ENCODE results near the gene PRKCE. TPM values are rescaled to one million over a fixed set of nuclear protein-coding genes. Genes with fewer than 3 reads are reported as not detected.
A peak's percentile ranks its signal among the peaks of the same experiment; 100 is the strongest.

PRKCE gene
- polyA plus RNA-seq, 3 donors: 1.3 to 7.7 (median 2.3) TPM

DNA sequence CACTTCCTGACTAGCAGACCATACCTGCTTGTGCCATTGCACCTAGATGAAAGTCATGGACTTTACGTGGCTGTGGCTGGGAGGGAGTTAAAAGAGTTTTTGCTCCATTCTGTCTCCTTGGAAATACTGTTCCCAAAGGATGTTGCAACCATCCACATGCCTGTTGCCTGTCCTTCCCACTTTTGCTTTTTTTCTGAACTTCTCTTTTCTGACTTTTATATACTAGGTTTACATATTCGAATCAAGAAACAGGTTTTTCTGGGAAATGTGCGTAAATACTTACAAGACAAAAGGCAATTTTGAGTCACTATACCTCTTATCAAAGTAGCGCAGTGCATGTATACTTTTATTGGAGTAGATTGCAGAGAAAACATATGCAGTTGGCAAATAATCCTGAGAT, 244.8 kb downstream of the PRKCE start:
- Mint-ChIP-seq H3K9me3 (peaks cover 0 to 2% (median 0%) of the 10 kb centered on the region in 7 donors), H3K36me3 (peaks cover 0 to 7% of the 10 kb centered on the region in 2 donors), H3K27me3 (ENCODE audit: low read depth in 3 of 3) (no peaks in the 10 kb centered on the region), H3K4me3 (no peak overlapping the region), H3K4me1 (peaks cover 71% of the 10 kb centered on the region), H3K27ac (peak overlapping the region; percentile 8 to 83 (median 64))
- no peak overlapping the region for H2AFZ ChIP-seq (ENCODE audit: insufficient read depth, low read depth, low read length, poor library complexity, severe bottlenecking)
- H3K4me1 ChIP-seq (ENCODE audit: control insufficient read depth in 1 of 2, insufficient read depth in 2 of 2, low read length in 2 of 2): peaks cover 65 to 66% of the 10 kb centered on the region in 2 donors
- peak overlapping the region; percentile 29 for H3K4me2 ChIP-seq (replicated peaks; ENCODE audit: extremely low read depth, low read length, poor library complexity, severe bottlenecking)
- WGBS (ENCODE audit: insufficient coverage): no CpG with 5 or more reads among the region's 4 CpGs
- no peaks in the 10 kb centered on the region for H3K36me3 ChIP-seq (replicated peaks in 1 of 2; ENCODE audit: control insufficient read depth in 1 of 2, insufficient read depth in 2 of 2, low read length in 2 of 2)
- DNase-seq: no peak
- TF ChIP-seq, protein P1, sequence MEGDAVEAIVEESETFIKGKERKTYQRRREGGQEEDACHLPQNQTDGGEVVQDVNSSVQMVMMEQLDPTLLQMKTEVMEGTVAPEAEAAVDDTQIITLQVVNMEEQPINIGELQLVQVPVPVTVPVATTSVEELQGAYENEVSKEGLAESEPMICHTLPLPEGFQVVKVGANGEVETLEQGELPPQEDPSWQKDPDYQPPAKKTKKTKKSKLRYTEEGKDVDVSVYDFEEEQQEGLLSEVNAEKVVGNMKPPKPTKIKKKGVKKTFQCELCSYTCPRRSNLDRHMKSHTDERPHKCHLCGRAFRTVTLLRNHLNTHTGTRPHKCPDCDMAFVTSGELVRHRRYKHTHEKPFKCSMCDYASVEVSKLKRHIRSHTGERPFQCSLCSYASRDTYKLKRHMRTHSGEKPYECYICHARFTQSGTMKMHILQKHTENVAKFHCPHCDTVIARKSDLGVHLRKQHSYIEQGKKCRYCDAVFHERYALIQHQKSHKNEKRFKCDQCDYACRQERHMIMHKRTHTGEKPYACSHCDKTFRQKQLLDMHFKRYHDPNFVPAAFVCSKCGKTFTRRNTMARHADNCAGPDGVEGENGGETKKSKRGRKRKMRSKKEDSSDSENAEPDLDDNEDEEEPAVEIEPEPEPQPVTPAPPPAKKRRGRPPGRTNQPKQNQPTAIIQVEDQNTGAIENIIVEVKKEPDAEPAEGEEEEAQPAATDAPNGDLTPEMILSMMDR (IDR thresholded peaks at IDR 0.05): no peak
- H3K4me3 ChIP-seq (replicated peaks in 1 of 3; ENCODE audit: low read depth in 2 of 3, low read length in 3 of 3): no peak overlapping the region
- H3K27me3 ChIP-seq (ENCODE audit: control insufficient read depth in 2 of 2, insufficient read depth in 2 of 2, low read length in 2 of 2): no peaks in the 10 kb centered on the region
- H3K9ac ChIP-seq (ENCODE audit: insufficient read depth, low read length, poor library complexity, severe bottlenecking): no peak overlapping the region
- H3K27ac ChIP-seq (ENCODE audit: low read depth in 1 of 2, low read length in 2 of 2): peak overlapping the region in 1 of 2 donors; percentile 49
- H3K79me2 ChIP-seq (ENCODE audit: insufficient read depth, low read length): peaks cover 20% of the 10 kb centered on the region
- no peaks in the 10 kb centered on the region for H4K20me1 ChIP-seq (ENCODE audit: insufficient read depth, low read length)
- H3K9me3 ChIP-seq (replicated peaks in 1 of 2; ENCODE audit: control insufficient read depth in 1 of 2, insufficient read depth in 1 of 2, low read length in 2 of 2): no peaks in the 10 kb centered on the region
- intact Hi-C loops (cut with micrococcal nuclease): loop anchor here in 1 of 2 donors (5.0 to 10.0 kb wide), 2 partner anchors 36 to 122 kb away; no protein-coding TSS in a partner anchor

DNA sequence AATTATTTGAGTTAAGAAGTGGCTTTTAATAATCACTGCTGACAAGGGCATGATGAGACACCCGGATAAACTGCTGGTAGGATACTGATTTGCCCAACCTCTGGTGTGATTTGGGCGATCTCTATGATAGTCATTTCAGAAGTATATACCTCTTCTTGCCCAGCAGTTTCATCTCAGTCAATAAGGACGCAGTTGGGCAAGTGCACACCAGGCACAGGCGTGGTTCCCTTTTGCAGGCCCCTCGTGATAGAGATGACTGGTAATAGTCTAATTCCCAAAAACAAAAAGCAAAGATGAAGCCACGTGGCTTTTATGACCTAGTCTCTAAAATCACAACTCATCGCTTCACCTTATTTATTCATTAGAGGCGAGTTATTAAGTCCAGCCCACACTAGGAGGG, 246.4 kb downstream of the PRKCE start:
- Histone ChIP-seq H3K4me3 (replicated peaks in 1 of 3; ENCODE audit: low read depth in 2 of 3, low read length in 3 of 3) (no peak overlapping the region), H2AFZ (ENCODE audit: insufficient read depth, low read depth, low read length, poor library complexity, severe bottlenecking) (no peak overlapping the region), H4K20me1 (ENCODE audit: insufficient read depth, low read length) (no peaks in the 10 kb centered on the region), H3K27me3 (ENCODE audit: control insufficient read depth in 2 of 2, insufficient read depth in 2 of 2, low read length in 2 of 2) (no peaks in the 10 kb centered on the region), H3K9me3 (replicated peaks in 1 of 2; ENCODE audit: control insufficient read depth in 1 of 2, insufficient read depth in 1 of 2, low read length in 2 of 2) (no peaks in the 10 kb centered on the region), H3K36me3 (replicated peaks in 1 of 2; ENCODE audit: control insufficient read depth in 1 of 2, insufficient read depth in 2 of 2, low read length in 2 of 2) (no peaks in the 10 kb centered on the region), H3K4me2 (replicated peaks; ENCODE audit: extremely low read depth, low read length, poor library complexity, severe bottlenecking) (no peak overlapping the region), H3K4me1 (ENCODE audit: control insufficient read depth in 1 of 2, insufficient read depth in 2 of 2, low read length in 2 of 2) (peaks cover 53 to 58% of the 10 kb centered on the region in 2 donors), H3K27ac (ENCODE audit: low read depth in 1 of 2, low read length in 2 of 2) (peak overlapping the region in 1 of 2 donors; percentile 79), H3K9ac (ENCODE audit: insufficient read depth, low read length, poor library complexity, severe bottlenecking) (no peak overlapping the region), H3K79me2 (ENCODE audit: insufficient read depth, low read length) (peaks cover 9% of the 10 kb centered on the region)
- Mint-ChIP-seq H3K27me3 (ENCODE audit: low read depth in 3 of 3) (no peaks in the 10 kb centered on the region), H3K4me3 (no peak overlapping the region), H3K27ac (peak overlapping the region; percentile 81 to 91 (median 87)), H3K36me3 (peaks cover 4 to 12% of the 10 kb centered on the region in 2 donors), H3K4me1 (peaks cover 62% of the 10 kb centered on the region), H3K9me3 (peaks cover 0 to 2% (median 0%) of the 10 kb centered on the region in 7 donors)
- intact Hi-C loops (cut with micrococcal nuclease): loop anchor here in 1 of 2 donors (5.0 to 10.0 kb wide), 2 partner anchors 34 to 123 kb away; no protein-coding TSS in a partner anchor
- peak; percentile 76 to 78 (median 77) for DNase-seq
- TF ChIP-seq, protein P1 (IDR thresholded peaks at IDR 0.05): no peak
- no CpG with 5 or more reads among the region's 8 CpGs for WGBS (ENCODE audit: insufficient coverage)
